GM12878 (cell line): ENCODE data around the gene LETM1. TPM values are rescaled to one million over a fixed set of nuclear protein-coding genes. Genes with fewer than 3 reads are reported as not detected.

ENCODE experiments used
- ATAC-seq: fragments of 200-7000 bp; cut with Tn5 transposase; 3 replicates; pipeline ENCODE4 v1.9.1; 2020; ENCODE audit warnings: mild to moderate bottlenecking, moderate library complexity
- BruUV-seq: library from RNA; stranded (reverse); fragments of 400-500 nt; replicated peaks from 2 replicates; lab custom pipeline; 2021; lab: Mats Ljungman, UMichigan
- CTCF ChIA-PET: fragments of 300-600 bp; sonication (Branson Sonifier 250); formaldehyde crosslinking; extraction: SDS; loops from one replicate; lab custom pipeline; 2021; ENCODE audit warnings: inconsistent platforms; lab: Yijun Ruan, JAX
- POLR2A ChIA-PET: fragments of 350-600 bp; formaldehyde crosslinking; extraction: SDS; loops from one replicate; lab custom pipeline; 2021; ENCODE audit warnings: inconsistent platforms; lab: Charles Lee
- RAD21 ChIA-PET: fragments of 300-600 bp; sonication (Branson Sonifier 250); formaldehyde crosslinking; loops from one replicate; lab custom pipeline; 2023; ENCODE audit warnings: antibody characterized with exemption; ENCODE audit not compliant: unreplicated experiment; lab: Charles Lee
- SMC1A ChIA-PET: fragments of 300-600 bp; sonication (Branson Sonifier 250); formaldehyde crosslinking; loops from one replicate; lab custom pipeline; 2023; ENCODE audit not compliant: unreplicated experiment, uncharacterized antibody; lab: Charles Lee
- DNase-seq: peaks from one replicate; pipeline ENCODE4 v3.0.0-alpha.2; 2011; ENCODE audit warnings: low read depth, low spot score
- FAIRE-seq: peaks from 3 replicates; lab custom pipeline; 2011; peaks lifted over from hg19 to GRCh38; lab: Jason Lieb, UNC
- H2AFZ ChIP-seq: 2 replicates; pipeline ENCODE4 v1.6.0; 2011; ENCODE audit warnings: low read depth, low read length, control low read depth; ENCODE audit not compliant: control insufficient read depth
- H3K27ac ChIP-seq: 2 replicates; pipeline ENCODE4 v1.5.1; 2011; ENCODE audit warnings: control low read depth; ENCODE audit not compliant: control insufficient read depth, insufficient read depth
- H3K27me3 ChIP-seq, 2 experiments: replicated peaks in 1 of 2; 2 replicates each; pipeline versions ENCODE4 v1.6.0 to v1.6.1; 2011; ENCODE audit warnings: low read length in 1 of 2; ENCODE audit not compliant: control insufficient read depth in 2 of 2, insufficient read depth in 2 of 2
- H3K36me3 ChIP-seq, 2 experiments: 2 replicates each; pipeline ENCODE4 v1.5.1; 2011; ENCODE audit warnings: low read length in 1 of 2; ENCODE audit not compliant: control insufficient read depth in 2 of 2, insufficient read depth in 2 of 2
- H3K4me1 ChIP-seq: 2 replicates; pipeline ENCODE4 v1.6.1; 2011; ENCODE audit warnings: mild to moderate bottlenecking, low read length, moderate library complexity, mixed read lengths; ENCODE audit not compliant: control insufficient read depth, insufficient read depth
- H3K4me2 ChIP-seq: 2 replicates; pipeline ENCODE4 v1.6.0; 2011; ENCODE audit warnings: control low read depth; ENCODE audit not compliant: control insufficient read depth, insufficient read depth
- H3K4me3 ChIP-seq: fragments of 200-600 bp; sonication (generic); 2 replicates; pipeline ENCODE4 v1.5.1; 2016
- H3K79me2 ChIP-seq: 2 replicates; pipeline ENCODE4 v1.6.0; 2011; ENCODE audit warnings: low read length; ENCODE audit not compliant: control insufficient read depth, insufficient read depth
- H3K9ac ChIP-seq: 2 replicates; pipeline ENCODE4 v1.8.0; 2011; ENCODE audit warnings: low read length, control low read depth, mixed read lengths; ENCODE audit not compliant: control insufficient read depth, insufficient read depth
- H3K9me3 ChIP-seq: replicated peaks from 3 replicates; pipeline ENCODE4 v1.5.1; 2011; ENCODE audit warnings: mild to moderate bottlenecking, low read length; ENCODE audit not compliant: control insufficient read depth, insufficient read depth
- H4K20me1 ChIP-seq: 2 replicates; pipeline ENCODE4 v1.6.0; 2011; ENCODE audit not compliant: control insufficient read depth, insufficient read depth
- CBFB ChIP-seq: IDR thresholded peaks from 2 replicates; pipeline ENCODE4 v1.6.1; 2016; ENCODE audit warnings: antibody characterized with exemption, low read depth
- GATAD2B ChIP-seq: fragments of 450-650 bp; conservative IDR thresholded peaks from 2 replicates; pipeline ENCODE4 v1.6.1; 2017; ENCODE audit warnings: low read depth, mild to moderate bottlenecking, moderate library complexity
- MXI1 ChIP-seq: fragments of 150-350 bp; IDR thresholded peaks from 2 replicates; pipeline ENCODE4 v1.6.1; 2011; ENCODE audit warnings: low read depth, mild to moderate bottlenecking, inconsistent platforms, low read length, improper control_type of control experiment
- STAT3 ChIP-seq: IDR thresholded peaks from 2 replicates; pipeline ENCODE4 v1.6.1; 2011; ENCODE audit warnings: low read depth, low read length, improper control_type of control experiment
- TCF12 ChIP-seq: IDR thresholded peaks from 2 replicates; pipeline ENCODE4 v1.6.1; 2011; ENCODE audit warnings: low read depth, mild to moderate bottlenecking, low read length
- WRNIP1 ChIP-seq: IDR thresholded peaks from 2 replicates; pipeline ENCODE4 v1.6.1; 2011; ENCODE audit warnings: low read depth, low read length, improper control_type of control experiment, borderline replicate concordance
- WGBS: methylation state at CpG from one replicate; pipeline ENCODE4 v1.1.6; 2016; ENCODE audit warnings: low lambda C conversion rate; ENCODE audit not compliant: insufficient replicate concordance, insufficient coverage; ENCODE audit errors: missing lambda C conversion rate; 5-methylcytosine and 5-hydroxymethylcytosine counted together
- in situ Hi-C: fragments of 300-500 bp; cut with MboI; formaldehyde crosslinking; loops from 9 replicates; pipeline ENCODE4 v1.14.3; 2018; ENCODE audit warnings: mixed read lengths
- intact Hi-C: fragments of 100-400 bp; cut with micrococcal nuclease; formaldehyde crosslinking; loops from one replicate; pipeline ENCODE4 v1.14.2; 2022; ENCODE audit not compliant: unreplicated experiment
- polyA plus RNA-seq, 11 experiments: library from polyadenylated mRNA; depleted of rRNA in 4 of 11; unstranded in 6 of 11; stranded (reverse) in 5 of 11; fragments of >200 nt; fragmentation: Nextera tagmentation in 4 of 11; fragmentation: Illumina TruSeq in 1 of 11; extraction: Ambion mirVana in 4 of 11; extraction: Trizol in 1 of 11; gene quantifications; 1 replicate in 1 of 11; 2 replicates in 10 of 11; pipeline versions ENCODE4 v1.2.1 to v1.2.3, GENCODE V29; 2011 to 2016; ENCODE audit warnings: inconsistent platforms in 2 of 11, missing spikeins in 2 of 11, low read depth in 1 of 11
- total RNA-seq, 4 experiments: library from RNA; depleted of rRNA in 3 of 4; stranded (reverse); fragments of >200 nt in 3 of 4; fragmentation: Illumina TruSeq in 1 of 4; extraction: Trizol in 1 of 4; gene quantifications; 2 replicates each; pipeline versions ENCODE4 v1.2.1 to v1.2.3, GENCODE V29; 2013 to 2021
- TF ChIP-seq, protein P1 (sequence below): fragments of 450-650 bp; IDR thresholded peaks from 2 replicates; pipeline ENCODE4 v1.6.1; 2018; ENCODE audit warnings: mild to moderate bottlenecking, low read depth, moderate library complexity; ENCODE audit not compliant: partially characterized antibody
- TF ChIP-seq, protein P2 (sequence below): IDR thresholded peaks from 2 replicates; pipeline ENCODE4 v1.6.1; 2011; ENCODE audit warnings: low read depth, mild to moderate bottlenecking, low read length, moderate library complexity, borderline replicate concordance; ENCODE audit errors: extremely low read depth
- TF ChIP-seq, protein P3 (sequence below): IDR thresholded peaks from 2 replicates; pipeline ENCODE4 v1.6.1; 2012; ENCODE audit warnings: low read depth, low read length, improper control_type of control experiment

Gene LETM1
- total and polyA plus RNA-seq, 10 of the 15 experiments (the other 5 are each of a cell fraction or from before 2014, with no cell fraction given), result 2.6 to 65.2 (median 30.2) TPM

DNA sequence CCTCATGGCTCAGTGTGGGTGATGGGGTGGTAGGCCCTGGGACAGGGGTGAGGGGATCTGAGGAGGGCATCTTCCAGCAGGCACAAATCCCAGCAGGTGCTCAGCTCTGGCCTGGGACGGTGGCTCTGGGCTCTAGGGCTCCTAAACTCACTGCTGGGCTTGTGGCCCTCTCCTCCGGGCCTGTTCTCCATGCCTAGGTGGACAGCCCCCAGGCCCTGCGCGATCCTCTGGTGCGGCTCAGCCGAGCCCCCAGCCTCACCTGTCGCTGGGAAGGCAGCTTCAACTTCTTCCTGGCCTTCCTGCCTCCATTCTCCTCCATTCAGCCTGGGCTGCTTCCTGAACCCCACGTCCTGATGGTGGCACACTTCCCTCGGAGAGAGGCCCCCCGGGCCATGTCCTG, 82.2 kb downstream of the LETM1 start:
- SMC1A ChIA-PET, result no interaction called here
- DNase-seq (no peak), FAIRE-seq (no peak), ATAC-seq (no peak)
- Histone ChIP-seq H3K9me3 (no peaks in the 10 kb centered on the region), H3K4me3 (no peak overlapping the region), H3K79me2 (no peaks in the 10 kb centered on the region), H3K9ac (no peak overlapping the region), H3K27ac (no peak overlapping the region), H3K27me3 (peaks cover 0 to 3% of the 10 kb centered on the region in 2 experiments; a peak in 3 of 4 replicates), H3K4me2 (no peak overlapping the region), H2AFZ (no peak overlapping the region), H3K36me3 (no peaks in the 10 kb centered on the region), H3K4me1 (peaks cover 9% of the 10 kb centered on the region), H4K20me1 (no peaks in the 10 kb centered on the region)
- RAD21 ChIA-PET, result interaction anchor here (1.1 kb wide), 1 partner anchor 35 kb away, joined by 3 read pairs; no protein-coding TSS in a partner anchor
- CTCF ChIA-PET, result interaction anchor here (1.2 kb wide), 1 partner anchor 36 kb away, joined by 3 read pairs; no protein-coding TSS in a partner anchor
- TF ChIP-seq, protein P1, sequence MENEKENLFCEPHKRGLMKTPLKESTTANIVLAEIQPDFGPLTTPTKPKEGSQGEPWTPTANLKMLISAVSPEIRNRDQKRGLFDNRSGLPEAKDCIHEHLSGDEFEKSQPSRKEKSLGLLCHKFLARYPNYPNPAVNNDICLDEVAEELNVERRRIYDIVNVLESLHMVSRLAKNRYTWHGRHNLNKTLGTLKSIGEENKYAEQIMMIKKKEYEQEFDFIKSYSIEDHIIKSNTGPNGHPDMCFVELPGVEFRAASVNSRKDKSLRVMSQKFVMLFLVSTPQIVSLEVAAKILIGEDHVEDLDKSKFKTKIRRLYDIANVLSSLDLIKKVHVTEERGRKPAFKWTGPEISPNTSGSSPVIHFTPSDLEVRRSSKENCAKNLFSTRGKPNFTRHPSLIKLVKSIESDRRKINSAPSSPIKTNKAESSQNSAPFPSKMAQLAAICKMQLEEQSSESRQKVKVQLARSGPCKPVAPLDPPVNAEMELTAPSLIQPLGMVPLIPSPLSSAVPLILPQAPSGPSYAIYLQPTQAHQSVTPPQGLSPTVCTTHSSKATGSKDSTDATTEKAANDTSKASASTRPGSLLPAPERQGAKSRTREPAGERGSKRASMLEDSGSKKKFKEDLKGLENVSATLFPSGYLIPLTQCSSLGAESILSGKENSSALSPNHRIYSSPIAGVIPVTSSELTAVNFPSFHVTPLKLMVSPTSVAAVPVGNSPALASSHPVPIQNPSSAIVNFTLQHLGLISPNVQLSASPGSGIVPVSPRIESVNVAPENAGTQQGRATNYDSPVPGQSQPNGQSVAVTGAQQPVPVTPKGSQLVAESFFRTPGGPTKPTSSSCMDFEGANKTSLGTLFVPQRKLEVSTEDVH, result no peak
- TF ChIP-seq, protein P2, sequence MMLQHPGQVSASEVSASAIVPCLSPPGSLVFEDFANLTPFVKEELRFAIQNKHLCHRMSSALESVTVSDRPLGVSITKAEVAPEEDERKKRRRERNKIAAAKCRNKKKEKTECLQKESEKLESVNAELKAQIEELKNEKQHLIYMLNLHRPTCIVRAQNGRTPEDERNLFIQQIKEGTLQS, result no peak
- TF ChIP-seq STAT3 (no peak), WRNIP1 (no peak), CBFB (no peak), GATAD2B (no peak), MXI1 (no peak), TCF12 (no peak)
- TF ChIP-seq, protein P3, sequence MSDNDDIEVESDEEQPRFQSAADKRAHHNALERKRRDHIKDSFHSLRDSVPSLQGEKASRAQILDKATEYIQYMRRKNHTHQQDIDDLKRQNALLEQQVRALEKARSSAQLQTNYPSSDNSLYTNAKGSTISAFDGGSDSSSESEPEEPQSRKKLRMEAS, result no peak
- intact Hi-C loops, result no loop called here
- POLR2A ChIA-PET, result no interaction called here
- BruUV-seq, result no TSS peak
- in situ Hi-C loops, result no loop called here
- WGBS, result 21% methylated on average over 7 of the region's 10 CpGs
